Osteocyte (in vitro differentiated cells): Measurements from ENCODE around the gene PICK1. TPM values are rescaled to one million over a fixed set of nuclear protein-coding genes. Genes with fewer than 3 reads are reported as not detected.

Source experiments
- DNase-seq: peaks from one replicate; pipeline ENCODE4 v3.0.0; 2021; ENCODE audit warnings: mixed read lengths; ENCODE audit not compliant: unreplicated experiment; ENCODE audit errors: extremely low spot score
- H3K27ac Mint-ChIP-seq: one replicate; pipeline ENCODE4 v1.8.0; 2021; ENCODE audit warnings: mild to moderate bottlenecking, mixed read lengths; ENCODE audit not compliant: unreplicated experiment
- H3K27me3 Mint-ChIP-seq: one replicate; pipeline ENCODE4 v1.8.0; 2021; ENCODE audit warnings: mixed read lengths; ENCODE audit not compliant: unreplicated experiment
- H3K36me3 Mint-ChIP-seq: one replicate; pipeline ENCODE4 v1.8.0; 2021; ENCODE audit warnings: mixed read lengths; ENCODE audit not compliant: unreplicated experiment
- H3K4me1 Mint-ChIP-seq: one replicate; pipeline ENCODE4 v1.8.0; 2021; ENCODE audit warnings: mixed read lengths; ENCODE audit not compliant: unreplicated experiment
- H3K4me3 Mint-ChIP-seq: one replicate; pipeline ENCODE4 v1.8.0; 2021; ENCODE audit warnings: mild to moderate bottlenecking, moderate library complexity, mixed read lengths; ENCODE audit not compliant: unreplicated experiment
- H3K9me3 Mint-ChIP-seq: one replicate; pipeline ENCODE4 v1.8.0; 2021; ENCODE audit warnings: mixed read lengths; ENCODE audit not compliant: unreplicated experiment
- CTCF ChIP-seq: fragments of 200-600 bp; sonication (generic); IDR thresholded peaks from 2 replicates; pipeline ENCODE4 v1.5.0; 2021; ENCODE audit warnings: antibody characterized with exemption, mild to moderate bottlenecking, moderate library complexity
- total RNA-seq: library from RNA; stranded (reverse); gene quantifications from 2 replicates; pipeline ENCODE4 v1.2.1, GENCODE V29; 2021

PICK1 gene
- total RNA-seq, 1 donor from 2014 or later = 27.9 TPM

- Mint-ChIP-seq H3K36me3 (no peaks in the 10 kb centered on the region), H3K27ac (no peak overlapping the region)
- TF ChIP-seq CTCF = no peak
Observed at GRCh38 chr22:38079804-38080203, 22.6 kb downstream of the PICK1 start.

GRCh38 chr22:38080474-38080849 is 23.3 kb downstream of the PICK1 start:
- no peak for DNase-seq
- no peak for TF ChIP-seq CTCF
- H3K36me3 Mint-ChIP-seq = no peaks in the 10 kb centered on the region
- no peak overlapping the region for H3K27ac Mint-ChIP-seq
- H3K4me1 Mint-ChIP-seq = no peaks in the 10 kb centered on the region
- H3K4me3 Mint-ChIP-seq = no peak overlapping the region
- H3K27me3 Mint-ChIP-seq = no peaks in the 10 kb centered on the region
- no peaks in the 10 kb centered on the region for H3K9me3 Mint-ChIP-seq

More at GRCh38 chr22:38079804-38080203, 22.6 kb downstream of the PICK1 start:
- Mint-ChIP-seq H3K4me3 (no peak overlapping the region), H3K27me3 (no peaks in the 10 kb centered on the region), H3K9me3 (no peaks in the 10 kb centered on the region), H3K4me1 (no peaks in the 10 kb centered on the region)
- DNase-seq = no peak

- Mint-ChIP-seq H3K9me3 (no peaks in the 10 kb centered on the region), H3K27me3 (no peaks in the 10 kb centered on the region), H3K36me3 (no peaks in the 10 kb centered on the region), H3K4me1 (no peaks in the 10 kb centered on the region), H3K4me3 (no peak overlapping the region), H3K27ac (no peak overlapping the region)
- no peak for DNase-seq
- no peak for TF ChIP-seq CTCF
Observed at GRCh38 chr22:38080850-38081635, 23.8 kb downstream of the PICK1 start.

- Mint-ChIP-seq H3K9me3 (no peaks in the 10 kb centered on the region), H3K27ac (no peak overlapping the region), H3K27me3 (no peaks in the 10 kb centered on the region), H3K36me3 (no peaks in the 10 kb centered on the region), H3K4me1 (no peaks in the 10 kb centered on the region), H3K4me3 (no peak overlapping the region)
- DNase-seq = no peak
- no peak for TF ChIP-seq CTCF
Observed at GRCh38 chr22:38081636-38081940, 24.4 kb downstream of the PICK1 start.

GRCh38 chr22:38081941-38082828 is 25.0 kb downstream of the PICK1 start:
- Mint-ChIP-seq H3K9me3 (no peaks in the 10 kb centered on the region), H3K36me3 (no peaks in the 10 kb centered on the region), H3K4me3 (no peak overlapping the region), H3K4me1 (no peaks in the 10 kb centered on the region), H3K27ac (no peak overlapping the region), H3K27me3 (no peaks in the 10 kb centered on the region)
- no peak for TF ChIP-seq CTCF
- no peak for DNase-seq
